ENCODE measurements around the gene ZNF90.
"Not testable (repeated sequence)": the region's sequence is repeated elsewhere in the genome, so short reads cannot be mapped to it uniquely, and the experiment has no call there.

Gene ZNF90

DNA sequence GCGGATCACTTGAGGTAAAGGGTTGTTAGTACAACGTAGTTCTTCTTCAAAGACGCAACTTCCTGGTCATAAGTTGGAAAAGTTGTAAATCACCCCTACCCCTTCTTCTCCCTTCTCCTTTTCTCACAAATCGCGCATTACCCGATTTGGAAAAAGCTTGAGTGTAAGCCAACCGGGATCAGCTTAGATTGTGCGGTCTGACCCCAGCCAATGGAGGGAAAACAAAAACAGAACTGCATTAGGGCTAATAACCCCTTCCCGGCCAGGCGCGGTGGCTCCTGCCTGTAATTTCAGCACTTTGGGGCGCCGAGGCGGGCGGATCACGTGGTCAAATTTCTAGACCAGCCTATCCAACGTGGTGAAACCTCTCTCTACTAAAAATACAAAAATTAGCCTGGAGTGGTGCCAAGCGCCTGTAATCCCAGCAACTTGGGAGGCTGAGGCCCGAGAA is 806 bp downstream of the ZNF90 start:
- DNase-seq (ENCODE audit: low spot score) = no peak
- TF ChIP-seq, protein P1, sequence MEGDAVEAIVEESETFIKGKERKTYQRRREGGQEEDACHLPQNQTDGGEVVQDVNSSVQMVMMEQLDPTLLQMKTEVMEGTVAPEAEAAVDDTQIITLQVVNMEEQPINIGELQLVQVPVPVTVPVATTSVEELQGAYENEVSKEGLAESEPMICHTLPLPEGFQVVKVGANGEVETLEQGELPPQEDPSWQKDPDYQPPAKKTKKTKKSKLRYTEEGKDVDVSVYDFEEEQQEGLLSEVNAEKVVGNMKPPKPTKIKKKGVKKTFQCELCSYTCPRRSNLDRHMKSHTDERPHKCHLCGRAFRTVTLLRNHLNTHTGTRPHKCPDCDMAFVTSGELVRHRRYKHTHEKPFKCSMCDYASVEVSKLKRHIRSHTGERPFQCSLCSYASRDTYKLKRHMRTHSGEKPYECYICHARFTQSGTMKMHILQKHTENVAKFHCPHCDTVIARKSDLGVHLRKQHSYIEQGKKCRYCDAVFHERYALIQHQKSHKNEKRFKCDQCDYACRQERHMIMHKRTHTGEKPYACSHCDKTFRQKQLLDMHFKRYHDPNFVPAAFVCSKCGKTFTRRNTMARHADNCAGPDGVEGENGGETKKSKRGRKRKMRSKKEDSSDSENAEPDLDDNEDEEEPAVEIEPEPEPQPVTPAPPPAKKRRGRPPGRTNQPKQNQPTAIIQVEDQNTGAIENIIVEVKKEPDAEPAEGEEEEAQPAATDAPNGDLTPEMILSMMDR (IDR thresholded peaks at IDR 0.05; ENCODE audit: extremely low read depth, missing control alignments) = no peak

DNA sequence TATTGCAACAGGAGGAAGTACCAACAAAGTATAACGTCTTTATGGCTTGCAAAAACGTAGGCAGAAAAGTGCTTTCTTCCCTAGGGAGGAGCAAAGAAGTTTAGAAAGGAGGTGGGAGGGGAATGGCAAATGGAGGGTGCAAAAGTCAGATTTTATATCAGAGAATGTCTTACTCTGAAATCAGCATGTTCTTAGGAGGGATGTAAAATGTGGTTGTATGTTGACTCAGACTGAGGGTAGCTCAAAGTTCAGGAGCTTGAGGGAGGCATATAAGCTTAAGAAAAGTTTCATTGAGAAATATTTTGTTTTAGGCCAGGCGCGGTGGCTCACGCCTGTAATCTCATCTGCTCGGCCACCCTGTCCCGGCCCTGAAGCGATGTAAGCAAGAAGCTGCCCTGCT is 1.7 kb downstream of the ZNF90 start:
- TF ChIP-seq, protein P1 (IDR thresholded peaks at IDR 0.05; ENCODE audit: extremely low read depth, missing control alignments) = no peak
- DNase-seq (ENCODE audit: low spot score) = no peak

DNA sequence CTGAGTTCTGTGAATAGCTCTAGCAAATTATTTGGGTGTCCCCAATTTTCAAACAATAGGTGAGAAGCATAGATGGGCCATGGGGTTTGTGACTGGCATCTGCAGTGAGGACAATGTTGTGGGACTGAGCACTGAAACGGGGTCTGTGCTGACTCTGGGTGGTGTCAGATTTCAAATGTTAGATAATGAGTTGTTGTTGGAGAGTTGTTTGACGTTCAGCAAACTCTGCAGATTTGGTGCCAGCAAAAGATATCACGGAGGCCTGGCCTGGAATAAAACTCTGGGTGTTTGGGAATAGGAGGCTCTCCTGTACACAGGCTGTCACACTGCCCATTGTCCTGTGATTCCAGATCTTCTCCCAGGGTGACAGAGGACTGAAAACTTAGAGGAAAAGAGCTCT is 2.9 kb downstream of the ZNF90 start:
- TF ChIP-seq, protein P1 (IDR thresholded peaks at IDR 0.05; ENCODE audit: extremely low read depth, missing control alignments) = no peak

DNA sequence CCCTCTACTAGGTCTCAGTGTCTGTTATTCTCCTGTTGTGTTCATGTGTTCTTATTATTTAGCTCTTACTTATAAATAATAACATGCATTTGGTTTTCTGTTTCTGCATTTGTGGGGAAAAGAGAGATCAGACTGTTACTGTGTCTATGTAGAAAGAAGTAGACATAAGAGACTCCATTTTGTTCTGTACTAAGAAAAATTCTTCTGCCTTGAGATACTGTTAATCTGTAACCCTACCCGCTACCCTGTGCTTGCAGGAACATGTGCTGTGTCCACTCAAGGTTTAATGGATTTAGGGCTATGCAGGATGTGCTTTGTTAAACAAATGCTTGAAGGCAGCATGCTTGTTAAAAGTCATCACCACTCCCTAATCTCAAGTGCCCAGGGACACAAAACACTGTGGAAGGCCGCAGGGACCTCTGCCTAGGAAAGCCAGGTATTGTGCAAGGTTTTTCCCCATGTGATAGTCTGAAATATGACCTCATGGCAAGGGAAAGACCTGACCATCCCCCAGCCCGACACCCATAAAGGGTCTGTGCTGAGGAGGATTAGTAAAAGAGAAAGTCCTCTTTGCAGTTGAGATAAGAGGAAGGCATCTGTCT is 4.5 kb downstream of the ZNF90 start:
- not testable (repeated sequence) for DNase-seq (ENCODE audit: low spot score)

More for the DNA sequence above, 2.9 kb downstream of the ZNF90 start:
- DNase-seq (ENCODE audit: low spot score) = no peak

DNA sequence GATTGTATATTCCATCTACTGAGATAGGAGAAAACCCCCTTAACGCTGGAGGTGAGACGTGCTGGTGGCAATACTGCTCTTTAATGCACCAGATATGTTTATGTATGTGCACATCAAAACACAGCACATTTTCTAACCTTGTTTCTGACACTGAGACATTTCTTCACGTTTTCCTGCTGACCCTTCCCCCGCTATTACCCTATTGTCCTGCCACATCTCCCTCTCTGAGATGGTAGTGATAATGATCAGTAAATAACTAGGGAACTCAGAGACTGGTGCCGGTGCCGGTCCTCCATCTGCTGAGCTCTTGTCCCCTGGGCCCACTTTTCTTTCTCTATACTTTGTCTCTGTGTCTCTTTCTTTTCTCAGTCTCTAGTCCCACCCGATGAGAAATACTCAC is 5.1 kb downstream of the ZNF90 start:
- DNase-seq (ENCODE audit: low spot score) = not testable (repeated sequence)

DNA sequence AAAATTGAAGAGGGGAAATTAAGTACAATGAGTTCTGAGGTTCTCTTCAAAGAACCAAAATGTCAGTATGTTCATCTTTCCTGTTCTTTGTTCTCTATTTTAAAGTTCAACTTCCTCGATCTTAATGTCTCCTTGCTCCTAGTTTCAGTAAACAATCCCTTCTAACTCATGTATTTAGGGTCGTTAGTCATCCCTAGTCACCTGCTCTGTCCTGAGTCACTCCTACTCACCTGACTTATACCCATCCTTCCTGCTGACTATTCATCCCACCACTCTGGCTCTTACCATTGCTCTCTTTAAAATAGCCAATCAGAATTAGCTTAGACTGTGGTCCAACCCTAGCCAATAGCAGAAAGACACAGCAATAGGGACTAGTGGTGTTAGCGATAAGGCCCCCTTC is 24.3 kb downstream of the ZNF90 start:
- TF ChIP-seq, protein P1 (IDR thresholded peaks at IDR 0.05; ENCODE audit: extremely low read depth, missing control alignments) = no peak
- no peak for DNase-seq (ENCODE audit: low spot score)

DNA sequence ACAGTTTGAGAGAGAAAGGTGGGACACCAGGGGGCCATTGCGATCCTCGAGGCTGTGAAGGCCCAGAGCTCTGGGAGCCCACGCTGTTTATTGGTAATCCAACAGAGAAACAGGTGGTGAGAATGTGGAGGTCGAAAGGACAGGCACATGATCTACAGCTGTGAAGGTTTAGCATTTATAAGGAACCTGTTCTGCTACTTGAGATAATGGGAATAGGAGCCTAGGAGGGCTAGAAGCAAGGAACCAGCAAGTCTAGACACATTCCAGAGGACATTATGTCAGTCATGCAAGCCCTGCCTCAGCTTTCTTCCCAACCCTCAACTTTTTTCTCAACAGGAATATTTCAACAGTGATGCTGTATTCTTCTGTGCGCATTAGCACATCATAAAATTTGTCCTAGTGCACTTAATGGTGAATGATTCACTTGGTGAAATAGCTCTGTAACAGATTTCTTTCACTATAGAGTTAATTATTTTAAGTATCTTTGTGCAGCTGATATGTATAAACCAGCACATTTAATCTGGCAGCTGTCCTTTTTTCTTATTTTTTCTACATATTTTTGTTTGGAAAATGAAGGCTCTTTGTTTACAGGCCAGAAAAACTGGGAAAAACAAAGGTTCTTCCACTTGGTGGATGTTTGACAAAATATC is 25.4 kb downstream of the ZNF90 start:
- TF ChIP-seq, protein P1 (IDR thresholded peaks at IDR 0.05; ENCODE audit: extremely low read depth, missing control alignments) = no peak
- DNase-seq (ENCODE audit: low spot score) = no peak

DNA sequence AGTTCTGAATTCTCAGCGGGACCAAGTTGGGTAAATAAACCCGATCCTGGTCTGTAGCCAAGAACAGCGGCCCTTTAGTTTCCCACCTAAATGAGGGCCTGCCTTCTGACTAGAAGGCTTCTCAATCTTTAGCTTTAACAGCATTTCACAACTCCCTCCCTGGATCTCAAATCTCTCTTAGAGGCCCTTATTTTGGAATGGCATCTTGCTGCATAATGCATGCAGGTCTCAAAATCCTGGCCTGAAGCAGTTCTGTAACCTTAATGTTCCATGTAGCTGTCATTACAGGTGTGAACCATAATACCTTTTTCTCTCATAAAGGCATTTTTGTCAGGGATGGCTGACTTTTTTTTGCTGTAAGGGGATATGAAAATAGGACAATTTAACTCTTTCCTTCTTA is 29.5 kb downstream of the ZNF90 start:
- no peak for DNase-seq (ENCODE audit: low spot score)

DNA sequence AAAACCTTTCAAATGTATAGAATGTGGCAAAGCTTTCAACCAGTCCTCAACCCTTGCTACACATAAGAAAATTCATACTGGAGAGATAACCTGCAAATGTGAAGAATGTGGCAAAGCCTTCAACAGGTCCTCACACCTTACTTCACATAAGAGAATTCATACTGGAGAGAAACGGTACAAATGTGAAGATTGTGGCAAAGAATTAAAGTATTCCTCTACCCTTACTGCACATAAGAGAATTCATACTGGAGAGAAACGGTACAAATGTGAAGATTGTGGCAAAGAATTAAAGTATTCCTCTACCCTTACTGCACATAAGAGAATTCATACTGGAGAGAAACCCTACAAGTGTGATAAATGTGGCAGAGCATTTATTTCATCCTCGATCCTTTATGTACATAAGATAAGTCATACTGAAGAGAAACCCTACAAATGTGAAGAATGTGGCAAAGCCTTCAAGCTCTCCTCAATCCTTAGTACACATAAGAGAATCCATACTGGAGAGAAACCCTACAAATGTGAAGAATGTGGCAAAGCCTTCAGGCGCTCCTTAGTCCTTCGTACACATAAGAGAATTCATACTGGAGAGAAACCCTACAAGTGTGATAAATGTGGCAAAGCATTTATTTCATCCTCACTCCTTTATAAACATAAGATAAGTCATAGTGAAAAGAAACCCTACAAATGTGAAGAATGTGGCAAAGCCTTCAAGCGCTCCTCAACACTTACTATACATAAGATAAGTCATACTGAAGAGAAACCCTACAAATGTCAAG is 40.5 kb downstream of the ZNF90 start:
- DNase-seq (ENCODE audit: low spot score) = not testable (repeated sequence)

More for the DNA sequence above, 29.5 kb downstream of the ZNF90 start:
- TF ChIP-seq, protein P1 (IDR thresholded peaks at IDR 0.05; ENCODE audit: extremely low read depth, missing control alignments) = no peak

Measured in GM20000 (cell line).